ENCODE data around the gene ERCC1. TPM values are rescaled to one million over a fixed set of nuclear protein-coding genes. Genes with fewer than 3 reads are reported as not detected.
"Not testable (repeated sequence)": the region's sequence is repeated elsewhere in the genome, so short reads cannot be mapped to it uniquely, and the experiment has no call there.

ERCC1 gene
- total RNA-seq, 6 donors from 2014 or later = 53.7 to 102 (median 76.2) TPM

- H3K27ac ChIP-seq = no peak overlapping the region
- H3K4me1 ChIP-seq = peaks cover 2 to 18% (median 16%) of the 10 kb centered on the region in 4 donors
- peaks cover 2 to 85% (median 59%) of the 10 kb centered on the region in 4 donors for H3K36me3 ChIP-seq
- H3K4me3 ChIP-seq = no peak overlapping the region
- 88 to 93% methylated on average over 4 of the region's 4 CpGs for WGBS, 2 donors
- ATAC-seq (ENCODE audit: low FRiP score in 2 of 2) (no peak), DNase-seq (no peak)
- TF ChIP-seq EP300 (IDR thresholded peaks at IDR 0.05) = no peak
- TF ChIP-seq POLR2AphosphoS5 (IDR thresholded peaks at IDR 0.05) = no peak
- TF ChIP-seq POLR2A (IDR thresholded peaks at IDR 0.05) = no peak
- no peak for TF ChIP-seq CTCF (IDR thresholded peaks at IDR 0.05)
- H3K9me3 ChIP-seq = no peaks in the 10 kb centered on the region
- no peaks in the 10 kb centered on the region for H3K27me3 ChIP-seq
Observed at GRCh38 chr19:45417151-45417550, 6.6 kb downstream of the ERCC1 start.

- Histone ChIP-seq H3K4me3 (no peak overlapping the region), H3K27ac (no peak overlapping the region), H3K36me3 (peaks cover 0 to 72% (median 47%) of the 10 kb centered on the region in 4 donors), H3K4me1 (peaks cover 0 to 9% (median 7%) of the 10 kb centered on the region in 4 donors), H3K27me3 (no peaks in the 10 kb centered on the region), H3K9me3 (no peaks in the 10 kb centered on the region)
- 97 to 98% methylated on average over 8 of the region's 8 CpGs for WGBS, 2 donors
- DNase-seq (no peak), ATAC-seq (ENCODE audit: low FRiP score in 2 of 2) (no peak)
- no peak for TF ChIP-seq POLR2A (IDR thresholded peaks at IDR 0.05)
- no peak for TF ChIP-seq POLR2AphosphoS5 (IDR thresholded peaks at IDR 0.05)
- TF ChIP-seq EP300 (IDR thresholded peaks at IDR 0.05) = no peak
- TF ChIP-seq CTCF (IDR thresholded peaks at IDR 0.05) = no peak
Observed at GRCh38 chr19:45414468-45414867, 9.2 kb downstream of the ERCC1 start.

- Histone ChIP-seq H3K9me3 (no peaks in the 10 kb centered on the region), H3K27me3 (no peaks in the 10 kb centered on the region), H3K4me3 (no peak overlapping the region), H3K36me3 (peaks cover 0 to 63% (median 44%) of the 10 kb centered on the region in 4 donors), H3K4me1 (no peaks in the 10 kb centered on the region), H3K27ac (no peak overlapping the region)
- DNase-seq (no peak), ATAC-seq (ENCODE audit: low FRiP score in 2 of 2) (no peak)
- TF ChIP-seq EP300 (IDR thresholded peaks at IDR 0.05) (no peak), CTCF (IDR thresholded peaks at IDR 0.05) (no peak), POLR2AphosphoS5 (IDR thresholded peaks at IDR 0.05) (no peak), POLR2A (IDR thresholded peaks at IDR 0.05) (no peak)
- WGBS, 2 donors = 90 to 96% methylated on average over 6 of the region's 6 CpGs
Observed at GRCh38 chr19:45413497-45413896, 10.2 kb downstream of the ERCC1 start.

- not testable (repeated sequence) for ATAC-seq (ENCODE audit: low FRiP score in 2 of 2); H3K27me3 ChIP-seq; DNase-seq; H3K9me3 ChIP-seq; H3K27ac ChIP-seq; H3K4me3 ChIP-seq
- Histone ChIP-seq H3K4me1 (peaks cover 9 to 18% (median 11%) of the 10 kb centered on the region in 4 donors), H3K36me3 (peaks cover 0 to 35% (median 24%) of the 10 kb centered on the region in 4 donors)
- 91 to 97% methylated on average over 4 of the region's 4 CpGs for WGBS, 2 donors
Observed at GRCh38 chr19:45410330-45410729, 13.4 kb downstream of the ERCC1 start.

GRCh38 chr19:45409557-45409920 is 14.2 kb downstream of the ERCC1 start:
- ATAC-seq (ENCODE audit: low FRiP score in 2 of 2) (no peak), DNase-seq (no peak)
- H3K27me3 ChIP-seq = no peaks in the 10 kb centered on the region
- H3K4me1 ChIP-seq = peaks cover 13 to 25% (median 15%) of the 10 kb centered on the region in 4 donors
- peaks cover 0 to 28% (median 20%) of the 10 kb centered on the region in 4 donors for H3K36me3 ChIP-seq
- no peak overlapping the region for H3K4me3 ChIP-seq
- H3K9me3 ChIP-seq = no peaks in the 10 kb centered on the region
- H3K27ac ChIP-seq = no peak overlapping the region
- TF ChIP-seq POLR2A (IDR thresholded peaks at IDR 0.05) (no peak), CTCF (IDR thresholded peaks at IDR 0.05) (no peak)
- WGBS, 2 donors = 64 to 65% methylated on average over 4 of the region's 4 CpGs
